H7 (cell line): ENCODE measurements around the gene SNX13. TPM values are rescaled to one million over a fixed set of nuclear protein-coding genes. Genes with fewer than 3 reads are reported as not detected.

Experiments
- DNase-seq: peaks from one replicate; pipeline ENCODE4 v3.0.0; 2012
- H3K27me3 ChIP-seq: 2 replicates; pipeline ENCODE4 v1.6.0; 2011; ENCODE audit warnings: mild to moderate bottlenecking, low read length; ENCODE audit not compliant: control insufficient read depth, insufficient read depth
- H3K36me3 ChIP-seq: replicated peaks from 2 replicates; pipeline ENCODE4 v1.5.1; 2011; ENCODE audit warnings: low read length; ENCODE audit not compliant: control insufficient read depth, insufficient read depth
- H3K4me3 ChIP-seq: 2 replicates; pipeline ENCODE4 v1.5.1; 2011; ENCODE audit warnings: low read depth, mild to moderate bottlenecking, control low read depth, low read length, moderate library complexity; ENCODE audit not compliant: insufficient read depth
- total RNA-seq: library from RNA; depleted of rRNA; stranded (reverse); fragments of >200 nt; shearing (Covaris generic); gene quantifications from 2 replicates; pipeline ENCODE4 v1.2.3, GENCODE V29; 2014; rRNA removed

Gene SNX13, protein sequence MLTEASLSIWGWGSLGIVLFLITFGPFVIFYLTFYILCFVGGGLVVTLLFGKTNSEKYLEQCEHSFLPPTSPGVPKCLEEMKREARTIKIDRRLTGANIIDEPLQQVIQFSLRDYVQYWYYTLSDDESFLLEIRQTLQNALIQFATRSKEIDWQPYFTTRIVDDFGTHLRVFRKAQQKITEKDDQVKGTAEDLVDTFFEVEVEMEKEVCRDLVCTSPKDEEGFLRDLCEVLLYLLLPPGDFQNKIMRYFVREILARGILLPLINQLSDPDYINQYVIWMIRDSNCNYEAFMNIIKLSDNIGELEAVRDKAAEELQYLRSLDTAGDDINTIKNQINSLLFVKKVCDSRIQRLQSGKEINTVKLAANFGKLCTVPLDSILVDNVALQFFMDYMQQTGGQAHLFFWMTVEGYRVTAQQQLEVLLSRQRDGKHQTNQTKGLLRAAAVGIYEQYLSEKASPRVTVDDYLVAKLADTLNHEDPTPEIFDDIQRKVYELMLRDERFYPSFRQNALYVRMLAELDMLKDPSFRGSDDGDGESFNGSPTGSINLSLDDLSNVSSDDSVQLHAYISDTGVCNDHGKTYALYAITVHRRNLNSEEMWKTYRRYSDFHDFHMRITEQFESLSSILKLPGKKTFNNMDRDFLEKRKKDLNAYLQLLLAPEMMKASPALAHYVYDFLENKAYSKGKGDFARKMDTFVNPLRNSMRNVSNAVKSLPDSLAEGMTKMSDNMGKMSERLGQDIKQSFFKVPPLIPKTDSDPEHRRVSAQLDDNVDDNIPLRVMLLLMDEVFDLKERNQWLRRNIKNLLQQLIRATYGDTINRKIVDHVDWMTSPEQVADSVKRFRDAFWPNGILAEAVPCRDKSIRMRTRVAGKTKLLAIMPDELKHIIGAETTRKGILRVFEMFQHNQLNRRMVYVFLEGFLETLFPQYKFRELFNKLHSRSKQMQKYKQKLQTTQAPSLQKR
- total RNA-seq = 17.8 and 25.2 TPM in 2 replicates

DNA sequence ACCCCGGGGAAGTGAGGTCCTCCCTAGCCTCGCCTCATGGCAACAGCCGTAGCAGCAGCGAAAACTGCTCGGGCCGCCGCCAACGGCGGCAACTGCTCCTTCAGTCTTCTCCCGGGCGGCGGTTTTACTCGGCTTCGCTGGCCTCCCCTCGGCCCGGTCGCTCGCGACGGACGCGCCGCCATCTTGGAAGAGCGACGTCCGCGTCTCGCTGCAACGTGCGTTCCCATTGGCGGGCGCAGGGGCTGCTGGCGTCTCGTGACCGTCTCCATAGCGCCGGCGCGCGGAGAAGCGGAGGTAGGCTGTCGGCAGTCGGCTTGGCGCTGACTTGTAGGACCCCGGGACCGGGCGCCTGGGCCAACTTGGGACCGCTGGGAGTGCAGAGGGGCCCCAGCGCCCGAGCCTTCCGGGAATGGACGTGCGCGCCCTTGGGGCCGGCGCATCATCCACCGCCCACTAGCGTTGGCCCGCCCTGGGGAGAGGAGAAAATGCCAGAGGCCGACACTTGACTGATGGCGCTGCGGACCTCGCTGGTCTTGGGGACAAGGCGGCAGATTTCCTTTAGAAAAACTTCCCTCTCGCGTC lies at the start of gene SNX13:
Gene SNX13, minus strand, starts transcription at position 193 of the 582 bp plus-strand sequence. CDS start 199 bp downstream, outside the sequence.
- peak; percentile 94 for DNase-seq
- no peaks in the 10 kb centered on the region for H3K36me3 ChIP-seq
- peak within 1 kb of the TSS; percentile 89 for H3K4me3 ChIP-seq
- H3K27me3 ChIP-seq = no peaks in the 10 kb centered on the region

- no peaks in the 10 kb centered on the region for H3K36me3 ChIP-seq
- H3K27me3 ChIP-seq = no peaks in the 10 kb centered on the region
- DNase-seq = no peak
- no peak overlapping the region for H3K4me3 ChIP-seq
Observed at GRCh38 chr7:17989546-17989945, 49.3 kb upstream of the SNX13 start.

GRCh38 chr7:17988858-17989257 lies 48.6 kb upstream of the SNX13 start:
- Histone ChIP-seq H3K4me3 (no peak overlapping the region), H3K36me3 (no peaks in the 10 kb centered on the region), H3K27me3 (no peaks in the 10 kb centered on the region)
- no peak for DNase-seq

DNA sequence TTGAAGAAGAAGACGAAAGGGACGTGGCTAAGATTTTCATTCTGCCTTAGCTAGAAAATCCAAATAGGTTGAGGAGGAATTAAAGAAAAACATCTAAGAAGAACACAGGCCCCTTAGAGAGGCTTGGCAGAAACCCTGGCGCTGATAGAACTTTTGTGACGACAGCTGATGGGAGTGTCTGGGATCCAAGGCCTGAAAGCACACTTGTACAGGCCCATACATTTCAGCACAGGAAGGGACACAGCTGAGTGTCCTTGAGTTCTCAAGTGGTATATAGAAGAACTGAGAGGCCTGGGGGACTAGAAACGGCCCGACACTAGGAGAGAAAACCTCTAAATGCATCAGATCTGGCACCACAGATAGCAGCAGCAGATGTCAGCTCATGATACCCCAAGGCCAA lies 47.8 kb upstream of the SNX13 start:
- DNase-seq = no peak
- no peaks in the 10 kb centered on the region for H3K27me3 ChIP-seq
- no peak overlapping the region for H3K4me3 ChIP-seq
- H3K36me3 ChIP-seq = no peaks in the 10 kb centered on the region

- no peak for DNase-seq
- Histone ChIP-seq H3K4me3 (no peak overlapping the region), H3K27me3 (no peaks in the 10 kb centered on the region), H3K36me3 (no peaks in the 10 kb centered on the region)
Observed at GRCh38 chr7:17986851-17987250, 46.6 kb upstream of the SNX13 start.

- Histone ChIP-seq H3K4me3 (no peak overlapping the region), H3K27me3 (no peaks in the 10 kb centered on the region), H3K36me3 (no peaks in the 10 kb centered on the region)
- DNase-seq = no peak
Observed at GRCh38 chr7:17985473-17986239, 45.4 kb upstream of the SNX13 start.

- no peak overlapping the region for H3K4me3 ChIP-seq
- H3K36me3 ChIP-seq = no peaks in the 10 kb centered on the region
- H3K27me3 ChIP-seq = no peaks in the 10 kb centered on the region
- DNase-seq = no peak
Observed at GRCh38 chr7:17984288-17984687, 44.0 kb upstream of the SNX13 start.

GRCh38 chr7:17983221-17984062 lies 43.1 kb upstream of the SNX13 start:
- Histone ChIP-seq H3K36me3 (no peaks in the 10 kb centered on the region), H3K4me3 (no peak overlapping the region)
- no peak for DNase-seq

GRCh38 chr7:17976952-17977351 lies 36.7 kb upstream of the SNX13 start:
- Histone ChIP-seq H3K4me3 (no peak overlapping the region), H3K36me3 (no peaks in the 10 kb centered on the region), H3K27me3 (no peaks in the 10 kb centered on the region)
- DNase-seq = no peak

More at GRCh38 chr7:17983221-17984062, 43.1 kb upstream of the SNX13 start:
- no peaks in the 10 kb centered on the region for H3K27me3 ChIP-seq

GRCh38 chr7:17971411-17971810 lies 31.1 kb upstream of the SNX13 start:
- H3K36me3 ChIP-seq = no peaks in the 10 kb centered on the region
- no peaks in the 10 kb centered on the region for H3K27me3 ChIP-seq
- H3K4me3 ChIP-seq = no peak overlapping the region
- no peak for DNase-seq

DNA sequence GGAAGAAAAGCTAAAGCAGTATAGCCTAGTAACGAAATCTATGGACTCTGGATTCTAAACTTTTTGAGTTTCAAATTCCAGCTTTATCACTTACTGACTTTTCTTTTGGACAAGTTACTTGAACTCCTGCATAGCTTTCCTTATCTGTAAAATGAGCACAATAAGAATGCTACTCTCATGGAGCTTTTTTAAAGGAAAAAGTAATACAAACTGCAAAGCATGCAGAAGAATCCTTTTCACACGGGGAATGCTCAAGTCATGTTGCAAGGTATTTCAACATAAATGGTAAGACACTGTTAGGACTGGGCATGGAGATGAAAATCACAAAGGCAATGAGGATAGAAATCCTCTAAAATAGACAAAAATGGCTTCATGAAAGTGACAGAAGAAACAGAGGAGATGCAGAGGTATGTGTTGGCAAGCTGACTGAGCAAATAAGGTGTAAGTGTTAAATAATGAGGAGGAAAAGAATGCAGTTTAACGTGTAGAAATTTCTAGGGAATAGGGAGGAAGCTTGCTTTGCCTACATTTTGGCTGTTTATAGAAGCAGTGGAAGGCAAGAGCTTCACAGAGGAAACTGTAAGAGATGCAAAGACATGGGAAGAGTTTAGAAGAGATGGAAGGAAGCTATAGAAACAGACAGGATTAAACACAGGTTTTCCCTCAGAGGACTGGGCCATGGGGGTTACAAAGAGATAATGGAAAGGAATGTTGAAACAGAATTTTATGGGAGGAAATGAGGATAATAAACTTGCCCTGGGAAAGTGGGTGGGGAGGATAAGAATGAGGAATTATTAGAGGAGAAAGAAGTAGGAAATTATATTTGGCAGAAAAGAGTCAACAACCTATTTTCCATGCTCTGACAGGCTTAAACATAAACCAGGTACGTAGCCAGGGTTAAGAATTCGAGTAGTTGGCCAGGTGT lies 28.8 kb upstream of the SNX13 start:
- Histone ChIP-seq H3K36me3 (no peaks in the 10 kb centered on the region), H3K27me3 (no peaks in the 10 kb centered on the region), H3K4me3 (no peak overlapping the region)
- DNase-seq = no peak

DNA sequence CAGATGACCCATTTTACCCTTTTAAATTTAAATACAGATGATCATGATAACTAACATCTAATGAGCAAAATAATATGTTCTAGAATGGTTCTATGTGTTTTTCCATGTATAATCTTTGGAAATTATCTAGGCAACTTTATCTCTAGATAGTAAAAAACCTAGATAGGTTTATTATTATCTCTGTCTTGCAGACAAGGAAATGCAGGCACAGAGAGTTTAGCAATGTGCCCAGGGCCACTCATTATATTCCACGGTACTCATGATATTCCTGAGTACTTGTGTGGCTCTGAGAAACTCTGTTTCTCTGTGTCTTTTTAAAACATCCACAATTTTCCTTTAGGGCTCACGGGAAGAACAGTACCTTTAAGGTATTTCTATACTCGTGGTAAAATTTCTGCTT lies 26.4 kb upstream of the SNX13 start:
- Histone ChIP-seq H3K27me3 (no peaks in the 10 kb centered on the region), H3K36me3 (no peaks in the 10 kb centered on the region), H3K4me3 (no peak overlapping the region)
- DNase-seq = no peak
